ENCODE measurements around the gene RAB1A. TPM values are rescaled to one million over a fixed set of nuclear protein-coding genes. Genes with fewer than 3 reads are reported as not detected.

The RAB1A gene
- total and polyA plus RNA-seq, 2 of the 13 experiments (the other 11 are each of a cell fraction or from before 2014, with no cell fraction given) = 206 to 226 TPM

GRCh38 chr2:65055422-65056214 is 74.3 kb downstream of the RAB1A start (continued):
- TF ChIP-seq TRAFD1 (CRISPR knock-in tag; IDR thresholded peaks at IDR 0.05; ENCODE audit: borderline replicate concordance) (no peak; the same call in 1 of the 2 replicates), ZBTB49 (CRISPR knock-in tag; IDR thresholded peaks at IDR 0.05; ENCODE audit: borderline replicate concordance) (0 out of 2 replicates have a peak, but pooled peaks have one; percentile 9), ZBTB8A (CRISPR knock-in tag; IDR thresholded peaks at IDR 0.05; ENCODE audit: borderline replicate concordance, low read depth) (0 out of 2 replicates have a peak, but pooled peaks have one; percentile 22), ZFP36 (IDR thresholded peaks at IDR 0.05; ENCODE audit: borderline replicate concordance, low read depth, low read length, partially characterized antibody) (no peak), ZHX2 (IDR thresholded peaks at IDR 0.05; ENCODE audit: low read depth) (no peak), ZHX2 (CRISPR knock-in tag; IDR thresholded peaks at IDR 0.05; ENCODE audit: borderline replicate concordance) (no peak), HNF4G (IDR thresholded peaks at IDR 0.05; ENCODE audit: borderline replicate concordance, low read depth, low read length) (no peak), HNF4G (CRISPR knock-in tag; IDR thresholded peaks at IDR 0.05; ENCODE audit: borderline replicate concordance, low read depth) (no peak), ZNF350 (CRISPR knock-in tag; IDR thresholded peaks at IDR 0.05; ENCODE audit: borderline replicate concordance, low read depth) (no peak), ZNF563 (CRISPR knock-in tag; IDR thresholded peaks at IDR 0.05) (0 out of 2 replicates have a peak, but pooled peaks have one; percentile 13), ZNF205 (CRISPR knock-in tag; IDR thresholded peaks at IDR 0.05) (peak; percentile 49; the same call in 1 of the 2 replicates), ZBTB10 (CRISPR knock-in tag; IDR thresholded peaks at IDR 0.05; ENCODE audit: borderline replicate concordance) (peak; percentile 79; the same call in 1 of the 2 replicates), ZNF784 (CRISPR knock-in tag; IDR thresholded peaks at IDR 0.05; ENCODE audit: borderline replicate concordance) (no peak)
